Natural killer cell treated with Interleukin-12 subunit alpha and Interleukin-12 subunit beta and Interleukin-15 and Interleukin-18, amount 100 ng/mL, for 72 hours (primary cell): ENCODE data around the gene STRN. TPM values are rescaled to one million over a fixed set of nuclear protein-coding genes. Genes with fewer than 3 reads are reported as not detected.

Experiments used
- ATAC-seq, 2 donors: fragments of 150-1000 bp; cut with Tn5 transposase in 1 of 2; sonication (Bioruptor Pico), chemical (Tn5 transposase) in 1 of 2; 2 replicates each; pipeline ENCODE4 v1.10.0; 2021
- DNase-seq: peaks from one replicate; pipeline ENCODE4 v3.0.0; 2022; ENCODE audit warnings: low spot score
- H3K27ac Mint-ChIP-seq, 2 donors: 1 replicate in 1 of 2; 2 replicates in 1 of 2; pipeline ENCODE4 v1.8.0; 2022; ENCODE audit warnings: mixed read lengths in 2 of 2, mild to moderate bottlenecking in 1 of 2, moderate library complexity in 1 of 2
- H3K27me3 Mint-ChIP-seq, 2 donors: 1 replicate in 1 of 2; 2 replicates in 1 of 2; pipeline ENCODE4 v1.8.0; 2022; ENCODE audit warnings: mixed read lengths in 2 of 2
- H3K36me3 Mint-ChIP-seq: one replicate; pipeline ENCODE4 v1.8.0; 2022; ENCODE audit warnings: mixed read lengths
- H3K4me1 Mint-ChIP-seq, 2 donors: 1 replicate in 1 of 2; 2 replicates in 1 of 2; pipeline ENCODE4 v1.8.0; 2022; ENCODE audit warnings: low read depth in 2 of 2, mixed read lengths in 2 of 2, mild to moderate bottlenecking in 1 of 2
- H3K4me3 Mint-ChIP-seq: one replicate; pipeline ENCODE4 v1.8.0; 2022; ENCODE audit warnings: mixed read lengths
- H3K9me3 Mint-ChIP-seq: 2 replicates; pipeline ENCODE4 v1.8.0; 2022; ENCODE audit warnings: mixed read lengths
- total RNA-seq, 2 donors: library from RNA; stranded (reverse); gene quantifications; one replicate each; pipeline ENCODE4 v1.2.3, GENCODE V29; 2022

The STRN gene
- total RNA-seq, 2 donors from 2014 or later, result 25.3 to 36.0 TPM

DNA sequence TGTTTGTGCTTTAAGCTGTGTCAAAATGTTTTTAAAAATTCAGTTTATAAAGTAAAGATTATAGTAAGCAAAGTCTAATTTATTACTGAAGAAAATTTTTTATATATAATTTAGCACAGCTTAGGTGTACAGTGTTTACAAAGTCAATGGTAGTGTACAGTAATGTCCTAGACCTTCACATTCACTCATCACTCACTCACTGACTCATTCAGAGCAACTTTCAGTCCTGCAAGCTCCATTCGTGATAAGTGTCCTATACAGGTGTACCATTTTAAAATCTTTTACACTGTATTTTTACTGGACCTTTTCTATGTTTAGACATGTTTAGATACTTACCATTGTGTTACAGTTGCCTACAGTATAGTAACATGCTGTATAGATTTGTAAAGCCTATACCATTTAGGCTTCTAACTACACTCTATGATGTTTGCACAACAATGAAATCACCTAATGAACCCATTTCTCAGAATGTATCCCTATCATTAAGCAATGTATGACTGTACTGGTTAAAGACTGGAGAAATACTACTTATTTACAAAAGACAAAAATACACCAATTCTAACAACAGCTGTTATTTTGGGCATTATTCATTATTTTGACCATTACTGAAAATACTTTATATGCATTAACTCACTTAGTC, 95.1 kb downstream of the STRN start:
- H3K4me3 Mint-ChIP-seq, result no peak overlapping the region
- no peaks in the 10 kb centered on the region for H3K27me3 Mint-ChIP-seq
- no peaks in the 10 kb centered on the region for H3K4me1 Mint-ChIP-seq
- no peaks in the 10 kb centered on the region for H3K9me3 Mint-ChIP-seq
- no peak overlapping the region for H3K27ac Mint-ChIP-seq
- peaks cover 41% of the 10 kb centered on the region for H3K36me3 Mint-ChIP-seq
- ATAC-seq, result no peak
- DNase-seq, result no peak

DNA sequence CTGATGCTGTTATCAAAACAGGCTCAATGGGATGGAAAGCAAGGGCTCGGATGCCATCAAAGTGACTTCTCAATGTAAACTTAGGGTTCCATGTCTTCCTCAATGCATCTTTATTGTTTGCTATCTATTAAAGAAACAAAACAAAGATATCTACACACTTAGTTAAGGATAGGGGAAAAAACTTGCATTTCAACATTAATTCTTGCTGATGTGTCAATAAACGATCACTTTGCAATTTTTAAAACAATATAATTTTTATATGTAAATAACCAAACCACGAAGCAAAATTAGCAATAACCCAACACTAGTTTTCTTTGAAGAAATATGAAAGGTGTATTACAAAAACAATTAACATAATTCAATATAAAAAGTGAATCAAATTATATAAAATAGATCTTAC, 96.7 kb downstream of the STRN start:
- Mint-ChIP-seq H3K9me3 (no peaks in the 10 kb centered on the region), H3K36me3 (peaks cover 45% of the 10 kb centered on the region), H3K4me1 (no peaks in the 10 kb centered on the region), H3K27me3 (no peaks in the 10 kb centered on the region), H3K27ac (no peak overlapping the region), H3K4me3 (no peak overlapping the region)
- DNase-seq (no peak), ATAC-seq (no peak)

DNA sequence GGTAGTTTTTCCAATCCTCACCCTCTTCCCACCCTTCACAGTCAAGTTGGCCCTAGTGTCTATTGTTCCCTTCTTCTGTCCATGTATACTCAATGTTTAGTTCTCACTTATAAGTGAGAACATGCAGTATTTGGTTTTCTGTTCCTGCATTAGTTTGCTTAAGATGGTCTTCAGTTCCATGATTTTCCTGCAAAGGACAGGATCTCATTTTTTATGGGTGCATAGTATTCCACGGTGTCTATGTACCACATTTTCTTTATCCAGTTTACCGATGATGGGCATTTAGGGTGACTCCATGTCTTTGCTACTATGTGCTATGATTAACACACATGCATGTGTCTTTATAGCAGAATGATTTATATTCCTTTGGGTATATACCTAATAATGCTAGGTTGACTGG, 104.4 kb downstream of the STRN start:
- no peaks in the 10 kb centered on the region for H3K27me3 Mint-ChIP-seq
- H3K4me3 Mint-ChIP-seq, result no peak overlapping the region
- H3K9me3 Mint-ChIP-seq, result no peaks in the 10 kb centered on the region
- peaks cover 15 to 22% of the 10 kb centered on the region in 2 donors for H3K4me1 Mint-ChIP-seq
- no peak overlapping the region for H3K27ac Mint-ChIP-seq
- no peak for DNase-seq
- ATAC-seq, result no peak
- peaks cover 40% of the 10 kb centered on the region for H3K36me3 Mint-ChIP-seq

DNA sequence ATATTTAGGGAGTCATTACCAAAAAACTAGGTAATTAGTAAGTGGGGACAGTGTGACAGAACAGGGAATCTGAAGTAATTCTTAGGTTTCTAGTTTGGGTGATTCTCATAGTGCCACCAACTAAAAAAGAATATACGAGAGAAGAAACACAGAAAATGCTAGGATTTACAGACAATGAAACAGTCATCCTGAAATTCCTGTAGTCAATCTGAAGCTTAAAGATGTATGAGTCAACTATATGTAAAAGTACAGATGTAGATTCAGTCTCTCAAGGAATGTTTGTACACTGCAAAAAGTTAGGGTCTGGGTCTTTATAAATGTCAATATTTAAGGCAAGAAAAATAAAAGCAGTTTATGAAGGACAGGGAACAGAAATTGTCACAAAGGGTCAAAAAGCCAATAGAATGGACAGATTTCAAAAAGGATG, 107.0 kb downstream of the STRN start:
- Mint-ChIP-seq H3K27me3 (no peaks in the 10 kb centered on the region), H3K9me3 (no peaks in the 10 kb centered on the region), H3K4me3 (no peak overlapping the region), H3K4me1 (peaks cover 15 to 22% of the 10 kb centered on the region in 2 donors), H3K36me3 (peaks cover 23% of the 10 kb centered on the region), H3K27ac (peak overlapping the region; percentile 12 to 71)
- DNase-seq (no peak), ATAC-seq (peak in 1 of 2 donors; percentile 71)

DNA sequence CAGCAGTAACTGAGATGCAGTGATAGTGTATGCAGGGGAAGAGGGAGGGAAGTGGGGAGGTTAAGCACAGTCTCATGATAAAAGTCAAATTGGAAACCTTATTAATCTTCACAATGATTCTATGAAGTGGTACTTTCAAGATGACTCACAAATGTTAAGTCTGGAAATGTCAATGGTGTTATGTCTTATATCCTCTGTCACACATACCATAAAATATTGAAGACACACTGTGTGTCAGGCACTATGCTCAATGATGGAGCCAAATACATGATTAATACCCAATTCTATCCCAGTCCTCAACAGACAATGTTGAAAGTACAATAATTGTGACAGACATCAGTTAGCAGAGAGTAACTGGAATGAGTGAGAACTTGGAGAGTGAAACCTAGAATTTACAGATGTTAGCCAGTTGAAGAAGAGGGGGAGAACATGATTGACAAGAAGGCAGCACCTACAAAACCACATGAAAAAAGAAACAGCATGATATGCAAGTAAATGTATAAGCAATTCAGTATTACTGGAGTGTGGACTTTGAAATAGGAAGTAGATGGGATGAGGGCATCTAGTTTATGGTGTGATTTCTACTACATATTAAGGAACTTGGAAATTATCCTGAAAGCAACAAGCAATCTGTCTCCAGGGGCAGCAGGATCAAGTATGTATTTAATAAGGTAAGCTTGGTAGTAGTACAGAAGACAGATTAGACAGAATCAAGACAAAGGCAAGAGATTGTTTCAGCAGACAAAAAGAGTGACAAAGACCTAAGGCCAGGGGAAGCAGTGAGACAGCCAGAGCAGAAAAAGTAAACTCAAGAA, 107.6 kb downstream of the STRN start:
- H3K27me3 Mint-ChIP-seq, result no peaks in the 10 kb centered on the region
- peaks cover 15 to 22% of the 10 kb centered on the region in 2 donors for H3K4me1 Mint-ChIP-seq
- no peaks in the 10 kb centered on the region for H3K9me3 Mint-ChIP-seq
- H3K36me3 Mint-ChIP-seq, result peaks cover 20% of the 10 kb centered on the region
- no peak for DNase-seq
- H3K27ac Mint-ChIP-seq, result peak overlapping the region; percentile 12 to 71
- peak in 1 of 2 donors; percentile 70 for ATAC-seq
- H3K4me3 Mint-ChIP-seq, result peak overlapping the region; percentile 19

DNA sequence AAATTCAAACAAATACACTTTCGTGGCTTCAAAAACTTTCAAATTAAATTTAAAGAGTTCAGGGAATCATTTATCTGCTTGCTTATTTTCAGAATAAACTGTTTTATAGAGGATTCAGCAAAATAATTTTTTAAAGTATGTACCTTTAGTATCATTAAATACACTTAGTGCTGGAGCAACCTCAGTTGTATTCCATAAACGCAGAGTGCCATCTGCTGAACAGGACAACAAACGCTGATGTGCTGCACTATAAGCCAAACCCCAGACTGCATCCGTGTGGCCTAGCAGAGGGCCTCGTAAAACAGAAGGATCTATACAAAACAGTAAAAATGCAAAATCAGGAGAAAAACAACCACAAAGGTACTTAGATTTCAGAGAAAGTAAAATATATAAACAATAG, 108.6 kb downstream of the STRN start:
- H3K4me3 Mint-ChIP-seq, result no peak overlapping the region
- H3K27ac Mint-ChIP-seq, result no peak overlapping the region
- ATAC-seq (no peak), DNase-seq (no peak)
- H3K36me3 Mint-ChIP-seq, result peaks cover 13% of the 10 kb centered on the region
- H3K4me1 Mint-ChIP-seq, result peaks cover 15 to 22% of the 10 kb centered on the region in 2 donors
- H3K27me3 Mint-ChIP-seq, result no peaks in the 10 kb centered on the region
- no peaks in the 10 kb centered on the region for H3K9me3 Mint-ChIP-seq

DNA sequence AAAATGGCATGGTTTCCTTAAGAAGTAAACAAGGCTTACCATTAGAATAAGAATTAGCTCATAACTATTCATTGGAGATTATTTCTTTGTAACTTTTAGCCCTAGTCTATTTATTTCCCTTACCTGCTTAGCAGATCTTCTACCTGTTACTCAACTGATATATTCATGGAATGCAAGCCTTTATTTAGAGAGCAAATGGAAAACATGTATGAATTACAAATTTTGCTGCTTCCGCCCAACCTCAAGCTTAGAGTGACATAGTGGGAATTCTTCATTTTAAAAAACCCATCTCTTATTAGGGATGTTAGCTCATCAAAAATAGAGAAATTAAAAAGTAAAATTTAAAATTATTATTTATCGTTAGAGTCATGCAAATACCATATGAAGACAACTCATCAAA, 110.9 kb downstream of the STRN start:
- H3K9me3 Mint-ChIP-seq, result no peaks in the 10 kb centered on the region
- H3K4me1 Mint-ChIP-seq, result peaks cover 15 to 22% of the 10 kb centered on the region in 2 donors
- no peaks in the 10 kb centered on the region for H3K27me3 Mint-ChIP-seq
- peaks cover 13% of the 10 kb centered on the region for H3K36me3 Mint-ChIP-seq
- ATAC-seq (no peak), DNase-seq (no peak)
- H3K27ac Mint-ChIP-seq, result no peak overlapping the region
- H3K4me3 Mint-ChIP-seq, result no peak overlapping the region

DNA sequence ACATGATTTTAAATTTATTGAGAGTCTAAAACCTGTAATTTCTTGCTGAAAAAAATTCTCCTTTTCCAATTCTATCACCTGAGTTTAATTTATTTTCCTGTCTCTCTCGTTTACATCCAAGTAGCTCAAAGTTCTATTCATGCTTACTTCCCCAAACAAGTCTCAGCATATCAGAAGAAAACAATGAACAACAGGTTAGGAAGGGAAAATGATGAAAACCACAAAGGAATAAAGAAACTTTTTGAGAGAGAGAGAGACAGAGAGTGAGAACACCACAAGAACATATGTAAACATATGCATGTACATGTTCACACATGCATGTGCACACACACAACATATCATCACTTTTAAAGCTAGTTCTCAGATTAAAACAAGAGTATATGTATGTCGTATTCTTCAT, 112.1 kb downstream of the STRN start:
- Mint-ChIP-seq H3K27me3 (no peaks in the 10 kb centered on the region), H3K4me1 (peaks cover 11 to 12% of the 10 kb centered on the region in 2 donors), H3K36me3 (peaks cover 10% of the 10 kb centered on the region), H3K9me3 (no peaks in the 10 kb centered on the region), H3K4me3 (no peak overlapping the region), H3K27ac (no peak overlapping the region)
- DNase-seq (no peak), ATAC-seq (no peak)

DNA sequence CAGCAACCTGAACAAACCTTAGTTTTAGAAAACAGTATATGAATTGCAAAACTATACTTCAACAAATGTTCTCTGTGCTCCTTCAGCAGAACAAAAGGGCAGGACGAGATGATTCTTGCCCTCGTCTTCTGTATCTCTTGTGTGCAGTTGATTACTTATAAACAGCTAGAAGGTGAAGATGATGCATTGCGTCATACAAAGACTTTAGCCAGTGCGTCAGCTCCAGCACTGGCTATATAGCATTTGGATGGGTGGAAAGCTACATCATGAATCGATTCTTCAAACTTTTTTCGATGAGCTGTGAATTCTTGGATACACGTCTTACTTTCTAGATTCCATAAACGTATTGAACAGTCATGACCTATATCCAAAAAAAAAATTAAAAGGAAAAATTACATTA, 117.1 kb downstream of the STRN start:
- Mint-ChIP-seq H3K27ac (no peak overlapping the region), H3K27me3 (no peaks in the 10 kb centered on the region), H3K4me3 (no peak overlapping the region), H3K4me1 (peaks cover 0 to under 1% of the 10 kb centered on the region in 2 donors), H3K9me3 (no peaks in the 10 kb centered on the region), H3K36me3 (peaks cover 10% of the 10 kb centered on the region)
- no peak for DNase-seq
- ATAC-seq, result no peak

DNA sequence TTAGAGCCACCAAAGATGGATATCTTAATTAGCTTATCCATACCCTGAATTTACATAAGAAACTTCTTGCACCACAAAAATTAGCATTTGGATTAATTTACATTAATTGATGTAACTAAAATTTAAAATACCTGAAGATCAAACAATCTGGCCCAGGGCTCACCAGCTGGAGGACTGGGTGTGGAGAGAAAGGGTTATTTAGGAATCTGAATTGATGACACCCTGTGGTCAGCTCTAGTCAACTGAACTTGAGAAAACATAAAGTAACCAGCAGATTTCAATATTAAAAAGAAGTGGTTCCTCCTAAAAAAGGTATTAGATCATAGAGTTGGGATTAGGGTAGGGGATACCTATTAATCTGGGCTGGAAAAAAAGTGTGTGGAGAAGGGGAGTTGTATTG, 122.5 kb downstream of the STRN start:
- H3K4me1 Mint-ChIP-seq, result peaks cover 5% of the 10 kb centered on the region in 2 donors
- no peak for DNase-seq
- H3K27me3 Mint-ChIP-seq, result no peaks in the 10 kb centered on the region
- no peak overlapping the region for H3K4me3 Mint-ChIP-seq
- peak overlapping the region in 1 of 2 donors; percentile 31 for H3K27ac Mint-ChIP-seq
- H3K36me3 Mint-ChIP-seq, result peaks cover 11% of the 10 kb centered on the region
- H3K9me3 Mint-ChIP-seq, result no peaks in the 10 kb centered on the region
- no peak for ATAC-seq

DNA sequence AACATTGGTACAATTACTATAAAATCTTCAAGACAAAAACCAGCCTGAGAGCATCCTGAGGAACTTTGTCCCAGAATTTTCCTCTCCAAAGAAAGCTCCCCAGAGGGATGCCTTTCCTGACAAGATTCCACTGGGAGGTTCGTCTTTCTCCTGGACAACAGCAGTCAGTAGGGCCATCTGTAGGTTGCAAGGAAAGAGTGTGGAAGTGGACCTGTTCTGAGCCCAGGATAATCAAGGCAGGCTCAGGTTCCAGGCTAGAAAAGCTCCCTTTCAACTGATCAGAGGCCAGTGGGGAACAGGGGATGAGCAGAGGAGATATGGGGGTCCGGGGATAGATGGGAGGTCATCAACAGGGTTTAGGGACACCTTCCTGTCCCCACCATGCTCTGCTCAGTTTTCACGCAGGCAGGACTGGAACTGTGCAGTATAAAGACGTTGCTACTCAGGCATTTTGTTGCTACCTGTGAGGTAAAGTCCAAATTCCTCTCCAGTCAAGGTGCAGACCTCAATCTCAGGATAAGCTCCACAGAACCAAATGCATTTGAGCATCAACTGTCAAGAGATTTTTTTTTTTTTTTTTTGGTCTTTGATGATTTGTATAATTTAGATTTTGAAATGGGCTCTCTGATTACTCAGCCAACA, 126.2 kb downstream of the STRN start:
- H3K27ac Mint-ChIP-seq, result no peak overlapping the region
- H3K36me3 Mint-ChIP-seq, result peaks cover 6% of the 10 kb centered on the region
- no peaks in the 10 kb centered on the region for H3K27me3 Mint-ChIP-seq
- no peak for ATAC-seq
- H3K9me3 Mint-ChIP-seq, result no peaks in the 10 kb centered on the region
- no peak for DNase-seq
- no peak overlapping the region for H3K4me3 Mint-ChIP-seq
- H3K4me1 Mint-ChIP-seq, result peaks cover 10% of the 10 kb centered on the region in 2 donors

DNA sequence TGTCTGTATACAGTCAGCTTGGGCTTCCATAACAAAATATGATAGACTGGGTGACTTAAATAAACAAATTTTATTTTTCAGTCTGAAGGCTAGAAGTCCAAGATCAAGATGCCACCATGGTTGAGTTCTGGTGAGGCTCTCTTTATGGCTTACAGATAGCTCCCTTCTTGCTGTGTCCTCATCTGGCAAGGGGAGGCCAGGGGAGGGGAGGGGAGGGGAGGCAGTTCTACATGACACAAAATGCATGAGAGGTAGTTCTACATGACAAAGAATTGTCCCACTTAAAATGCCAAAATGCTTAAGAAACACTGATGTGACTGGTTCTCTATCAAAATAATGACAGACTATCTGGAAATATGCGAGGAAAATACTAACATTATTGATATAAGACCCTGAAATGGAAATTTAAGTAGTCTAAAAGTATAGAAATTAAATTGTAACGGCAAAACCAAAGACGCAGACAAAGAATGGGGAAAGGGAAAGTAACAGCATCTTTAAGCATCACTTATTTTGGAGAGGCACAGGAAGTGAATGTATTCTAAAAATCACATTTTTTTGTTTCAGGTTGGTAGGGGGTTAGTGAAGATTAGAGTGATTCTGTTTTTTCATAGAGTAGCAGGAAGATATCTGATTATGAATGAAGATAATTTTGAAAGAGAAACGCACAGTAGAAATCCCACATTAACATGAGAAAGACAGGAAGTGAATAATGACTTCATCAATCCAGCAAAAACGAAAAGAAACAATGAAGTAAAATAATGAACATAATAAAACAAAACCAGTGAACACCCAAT, 131.4 kb downstream of the STRN start:
- Mint-ChIP-seq H3K4me1 (peaks cover 8 to 11% of the 10 kb centered on the region in 2 donors), H3K36me3 (no peaks in the 10 kb centered on the region), H3K9me3 (no peaks in the 10 kb centered on the region), H3K27ac (peak overlapping the region; percentile 36 to 42), H3K27me3 (no peaks in the 10 kb centered on the region), H3K4me3 (peak overlapping the region; percentile 45)
- no peak for ATAC-seq
- no peak for DNase-seq

DNA sequence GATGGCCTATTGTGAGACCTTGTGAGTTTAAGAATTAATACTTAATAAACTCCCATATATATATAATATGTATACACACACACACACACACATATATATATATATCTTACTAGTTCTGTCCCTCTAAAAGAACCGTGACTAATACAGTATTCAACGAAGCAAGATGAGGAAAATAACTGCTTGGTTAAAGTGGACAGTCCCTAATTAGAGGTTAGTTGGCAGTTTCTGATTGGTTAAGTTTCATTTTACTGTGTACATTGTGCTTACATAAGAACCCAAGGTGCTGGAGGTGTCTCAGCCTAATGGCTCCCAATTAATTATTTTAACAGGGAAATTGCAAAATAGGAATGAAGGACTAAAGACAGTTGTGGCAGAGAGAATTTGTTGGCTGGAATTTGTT, 132.1 kb downstream of the STRN start:
- Mint-ChIP-seq H3K27ac (no peak overlapping the region), H3K4me3 (no peak overlapping the region), H3K9me3 (no peaks in the 10 kb centered on the region), H3K27me3 (no peaks in the 10 kb centered on the region), H3K4me1 (peaks cover 8 to 11% of the 10 kb centered on the region in 2 donors), H3K36me3 (no peaks in the 10 kb centered on the region)
- no peak for DNase-seq
- ATAC-seq, result no peak
